HG03196 (cell line): ENCODE measurements around the gene ZP3.
A peak's percentile ranks its signal among the peaks of the same experiment; 100 is the strongest.
"Not testable (repeated sequence)": the region's sequence is repeated elsewhere in the genome, so short reads cannot be mapped to it uniquely, and the experiment has no call there.

ENCODE experiments used
- ATAC-seq: cut with Tn5 transposase; IDR thresholded peaks from one replicate; pipeline ENCODE4 v1.9.1; 2021; ENCODE audit not compliant: unreplicated experiment

Gene ZP3

DNA sequence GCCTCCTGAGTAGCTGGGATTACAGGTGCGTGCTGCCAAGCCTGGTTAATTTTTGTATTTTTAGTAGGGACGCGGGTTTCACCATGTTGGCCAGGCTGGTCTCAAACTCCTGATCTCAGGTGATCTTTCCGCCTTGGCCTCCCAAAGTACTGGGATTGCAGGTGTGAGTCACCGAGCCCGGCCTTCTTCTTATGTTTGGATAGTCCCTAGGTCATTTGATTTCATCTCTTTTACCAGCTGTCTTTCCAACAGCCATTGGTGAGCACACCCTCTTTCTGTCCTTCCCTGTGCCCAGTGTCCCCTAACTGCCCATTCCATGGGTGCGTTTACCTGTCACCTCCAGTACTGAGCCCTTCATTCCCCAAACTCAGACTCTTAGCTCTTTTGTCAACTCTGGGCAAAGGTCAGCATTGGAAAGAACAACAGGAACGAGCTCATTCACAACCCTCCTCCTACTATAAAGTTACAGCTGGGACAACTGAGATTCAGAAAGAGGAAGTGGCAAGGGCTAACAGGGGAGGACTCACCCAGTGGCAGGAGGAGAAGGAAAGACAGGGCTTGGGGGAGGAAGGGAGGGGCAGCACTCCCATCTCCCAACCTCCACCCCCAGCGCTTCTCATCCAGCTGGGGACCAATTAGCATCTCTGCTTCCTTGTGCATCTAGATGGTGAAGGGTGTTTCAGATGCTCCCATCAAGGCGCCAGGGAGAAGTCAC is 20.8 kb upstream of the ZP3 start:
- no peak for ATAC-seq

DNA sequence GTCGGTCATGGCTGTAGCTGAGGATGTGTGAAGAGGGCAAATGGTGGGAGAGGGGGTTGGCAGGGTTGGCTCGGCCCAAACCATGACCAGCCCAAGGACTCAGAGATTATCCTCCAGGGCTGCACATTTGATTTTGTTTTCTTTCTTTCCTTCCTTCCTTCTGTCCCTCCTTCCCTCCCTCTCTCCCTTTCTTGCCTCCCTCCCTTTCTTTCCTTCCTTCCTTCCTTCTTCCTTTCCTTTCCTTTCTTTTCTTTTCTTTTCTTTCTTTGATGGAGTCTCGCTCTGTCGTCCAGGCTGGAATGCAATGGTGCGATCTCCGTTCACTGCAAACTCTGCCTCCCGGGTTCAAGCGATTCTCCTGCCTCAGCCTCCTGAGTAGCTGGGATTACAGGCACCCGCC is 19.0 kb upstream of the ZP3 start:
- no peak for ATAC-seq

DNA sequence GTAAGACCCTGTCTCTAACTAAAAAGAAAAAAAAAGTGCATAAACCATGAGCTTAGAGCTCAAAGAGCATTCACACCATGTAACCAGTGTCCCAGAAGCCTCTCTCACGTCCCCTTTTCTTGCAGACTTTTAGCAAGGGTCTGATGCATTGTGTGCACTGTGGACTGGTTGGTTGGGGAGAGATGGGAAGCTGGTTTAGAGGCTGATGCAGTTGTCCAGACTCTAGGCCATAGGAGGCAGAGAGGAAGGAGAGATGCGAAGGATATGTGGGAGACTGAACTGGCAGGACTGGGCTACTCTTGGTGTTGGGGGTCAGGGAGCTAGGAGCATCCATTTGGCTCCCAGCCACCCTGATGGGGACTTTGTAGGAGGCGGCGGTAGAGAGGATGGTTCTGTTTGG is 17.0 kb upstream of the ZP3 start:
- no peak for ATAC-seq

DNA sequence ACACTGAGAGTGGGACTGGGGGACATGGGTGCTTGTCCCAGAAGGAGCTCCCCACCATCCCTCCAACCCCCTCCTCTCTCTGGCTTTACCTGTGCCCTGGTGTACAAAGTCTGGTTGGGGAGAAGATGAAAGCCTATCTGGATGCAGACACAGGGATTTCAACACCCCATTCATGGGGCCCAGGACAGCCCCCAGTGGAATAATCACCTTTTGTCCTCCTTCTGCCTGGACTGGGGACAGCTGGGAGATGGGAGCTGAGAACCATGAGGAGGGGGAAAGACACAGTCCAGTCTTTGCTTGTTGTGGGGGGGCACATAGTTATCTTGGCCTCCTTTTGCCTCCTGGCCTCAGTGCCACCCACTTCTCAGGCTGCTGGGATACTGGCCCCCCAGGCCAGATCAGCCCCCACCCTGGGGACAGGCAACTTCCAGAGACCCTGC is 16.6 kb upstream of the ZP3 start:
- no peak for ATAC-seq

DNA sequence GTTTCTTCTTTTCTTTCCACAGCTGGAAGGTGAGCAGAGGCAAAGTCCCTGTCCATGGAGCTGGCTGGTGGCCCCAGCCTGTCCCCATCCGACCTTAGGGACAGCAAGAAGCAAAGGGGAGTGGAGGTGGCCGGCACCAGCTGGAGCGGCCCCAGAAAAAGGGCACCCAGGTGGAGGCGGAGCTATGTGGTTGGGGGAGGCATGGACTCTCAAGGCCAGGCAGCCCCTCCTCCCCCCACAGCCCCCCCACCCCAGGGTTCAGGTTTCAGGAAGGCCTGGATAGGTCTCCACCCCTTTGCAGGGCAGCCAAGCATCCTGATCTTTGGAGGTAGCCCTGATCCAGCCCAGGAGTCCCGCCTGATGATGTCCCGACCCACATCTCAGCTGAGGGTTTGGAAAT is 15.2 kb upstream of the ZP3 start, which contains the start of gene SSC4D:
Gene SSC4D (minus strand): TSS at position 161 of the 400 bp plus-strand sequence. CDS start 5,258 bp downstream, outside the sequence.
- ATAC-seq = no peak

DNA sequence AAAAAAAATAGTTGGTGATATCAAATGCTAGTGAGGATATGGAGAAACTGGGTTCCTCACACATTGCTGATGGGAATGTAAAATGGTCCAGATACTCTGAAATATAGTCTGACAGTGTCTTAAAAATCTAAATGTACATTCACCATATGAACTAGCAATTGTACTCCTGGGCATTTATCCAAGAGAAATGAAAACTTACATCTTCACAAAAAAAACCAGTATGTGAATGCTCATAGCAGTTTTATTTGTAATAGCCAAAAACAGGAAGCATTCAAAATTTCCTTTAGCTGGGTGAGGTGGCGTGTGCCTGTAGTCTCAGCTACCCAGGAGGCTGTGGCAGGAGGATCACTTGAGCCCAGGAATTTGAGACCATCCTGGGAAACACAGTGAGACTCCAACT is 13.1 kb upstream of the ZP3 start:
- ATAC-seq = no peak

DNA sequence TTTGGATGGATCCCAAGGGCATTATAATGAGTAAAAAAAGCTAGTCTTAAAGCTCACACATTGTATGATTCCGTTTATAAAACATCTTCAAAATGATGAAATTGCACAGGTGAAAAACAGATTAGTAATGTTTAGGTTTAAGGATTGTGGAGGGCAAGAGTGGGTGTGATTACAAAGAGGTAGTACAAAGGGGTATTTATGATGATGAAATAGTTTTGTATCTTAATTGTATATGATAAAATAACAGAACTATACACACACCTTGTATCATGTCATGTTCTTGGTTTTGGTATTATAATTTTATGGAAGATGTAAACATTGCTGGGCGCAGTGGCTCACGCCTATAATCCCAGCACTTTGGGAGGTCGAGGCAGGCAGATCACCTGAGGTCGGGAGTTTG is 12.5 kb upstream of the ZP3 start:
- ATAC-seq = no peak

DNA sequence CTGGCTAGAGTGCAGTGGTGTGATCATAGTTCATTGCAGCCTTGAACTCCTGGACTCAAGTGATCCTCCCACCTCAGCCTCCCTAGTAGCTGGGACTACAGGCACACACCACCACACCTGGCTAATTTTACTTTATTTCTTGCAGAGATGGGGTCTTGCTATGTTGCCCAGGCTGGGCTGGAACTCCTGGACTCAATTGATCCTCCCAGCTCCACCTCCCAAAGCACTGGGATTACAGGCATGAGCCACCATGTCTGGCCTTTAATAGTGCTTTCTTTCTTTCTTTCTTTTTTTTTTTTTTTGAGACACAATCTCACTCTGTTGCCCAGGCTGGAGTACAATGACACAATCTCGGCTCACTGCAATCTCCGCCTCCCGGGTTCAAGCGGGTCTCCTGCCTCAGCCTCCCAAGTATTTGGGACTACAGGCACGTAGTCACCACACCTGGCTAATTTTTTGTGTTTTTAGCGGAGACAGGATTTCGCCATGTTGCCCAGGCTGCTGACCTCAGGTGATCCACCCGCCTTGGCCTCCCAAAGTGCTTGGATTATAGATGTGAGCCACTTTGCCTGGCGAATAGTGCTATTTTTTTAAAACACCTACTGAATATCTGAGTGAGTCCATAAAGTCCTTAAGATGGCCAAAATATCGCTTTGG is 7.0 kb upstream of the ZP3 start:
- not testable (repeated sequence) for ATAC-seq

DNA sequence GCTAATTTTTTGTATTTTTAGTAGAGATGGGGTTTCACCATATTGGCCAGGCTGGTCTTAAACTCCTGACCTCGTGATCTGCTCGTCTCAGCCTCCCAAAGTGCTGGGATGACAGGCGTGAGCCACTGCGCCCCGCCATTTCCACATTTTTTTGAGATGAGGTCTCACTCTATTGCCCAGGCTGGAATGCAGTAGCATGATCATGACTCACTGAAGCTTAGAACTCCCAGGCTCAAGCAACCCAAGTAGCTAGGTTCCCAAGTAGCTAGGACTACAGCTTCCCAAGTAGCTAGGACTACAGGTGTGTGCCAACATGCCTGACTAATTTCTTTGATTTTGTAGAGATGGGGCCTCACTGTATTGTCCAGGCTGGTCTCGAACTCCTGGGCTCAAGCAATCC is 3.7 kb upstream of the ZP3 start:
- not testable (repeated sequence) for ATAC-seq

DNA sequence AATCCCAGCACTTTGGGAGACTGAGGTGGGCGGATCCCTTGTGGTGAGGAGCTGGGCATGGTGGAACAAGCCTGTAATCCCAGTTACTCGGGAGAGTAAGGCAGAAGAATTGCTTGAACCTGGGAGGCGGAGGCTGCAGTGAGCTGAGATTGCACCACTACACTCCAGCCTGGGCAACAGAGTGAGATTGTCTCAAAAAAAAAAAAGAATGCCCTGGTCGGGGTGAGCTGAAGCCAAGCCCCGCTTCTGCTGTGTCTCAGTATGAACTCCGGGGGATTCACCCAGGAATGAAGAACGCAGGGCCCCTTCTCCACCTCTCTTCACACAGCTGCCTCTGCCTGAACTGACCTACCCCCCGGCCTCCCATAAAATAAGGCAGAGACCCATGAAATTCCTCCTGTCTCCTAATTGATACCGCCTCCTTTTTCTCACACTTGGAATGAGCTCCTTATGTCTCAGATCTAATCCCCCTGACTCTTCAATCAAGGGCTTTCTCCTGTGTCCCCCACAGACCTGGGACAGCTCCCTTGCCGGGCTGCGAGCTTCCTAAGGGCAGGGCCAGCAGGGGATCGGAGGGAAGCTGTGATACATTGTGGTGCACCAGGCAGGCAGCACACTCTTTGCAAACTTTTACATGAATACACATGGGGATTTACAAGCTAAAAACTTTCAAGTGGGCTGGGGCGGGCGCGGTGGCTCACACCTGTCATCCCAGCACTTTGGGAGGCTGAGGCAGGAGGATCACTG is 911 bp upstream of the ZP3 start:
- ATAC-seq = no peak

DNA sequence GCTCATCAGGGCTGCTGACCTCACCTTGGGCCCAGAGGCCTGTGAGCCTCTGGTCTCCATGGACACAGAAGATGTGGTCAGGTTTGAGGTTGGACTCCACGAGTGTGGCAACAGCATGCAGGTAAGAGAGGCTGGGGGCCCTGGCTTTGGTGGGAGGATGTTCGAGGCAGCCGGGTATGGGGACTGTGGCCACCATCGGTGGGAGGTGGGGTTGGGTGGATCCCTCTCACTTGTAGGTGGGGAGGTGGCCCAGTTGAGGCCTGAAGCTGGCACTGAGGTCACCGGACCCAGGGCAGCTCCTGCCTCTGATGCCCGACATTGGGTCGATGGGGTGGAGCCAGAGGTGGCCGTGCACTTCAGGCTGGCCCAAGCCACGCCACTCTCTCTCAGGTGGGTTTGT is 406 bp downstream of the ZP3 start:
- ATAC-seq = no peak

DNA sequence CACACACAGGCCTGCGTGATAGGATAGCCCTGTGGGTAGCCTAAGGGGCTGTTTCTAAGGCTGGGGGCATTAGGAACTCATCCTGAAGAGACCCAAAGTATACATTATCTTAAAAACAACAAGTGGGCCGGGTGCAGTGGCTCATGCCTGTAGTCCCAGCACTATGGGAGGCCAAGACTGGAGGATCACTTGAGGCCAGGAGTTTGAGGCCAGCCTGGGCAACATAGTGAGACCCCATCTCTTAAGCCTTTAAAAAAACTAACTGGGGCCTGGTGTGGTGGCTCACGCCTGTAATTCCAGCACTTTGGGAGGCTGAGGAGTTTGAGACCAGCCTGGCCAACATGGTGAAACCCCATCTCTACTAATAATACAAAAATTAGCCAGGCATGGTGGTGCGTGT is 808 bp downstream of the ZP3 start:
- ATAC-seq = not testable (repeated sequence)

DNA sequence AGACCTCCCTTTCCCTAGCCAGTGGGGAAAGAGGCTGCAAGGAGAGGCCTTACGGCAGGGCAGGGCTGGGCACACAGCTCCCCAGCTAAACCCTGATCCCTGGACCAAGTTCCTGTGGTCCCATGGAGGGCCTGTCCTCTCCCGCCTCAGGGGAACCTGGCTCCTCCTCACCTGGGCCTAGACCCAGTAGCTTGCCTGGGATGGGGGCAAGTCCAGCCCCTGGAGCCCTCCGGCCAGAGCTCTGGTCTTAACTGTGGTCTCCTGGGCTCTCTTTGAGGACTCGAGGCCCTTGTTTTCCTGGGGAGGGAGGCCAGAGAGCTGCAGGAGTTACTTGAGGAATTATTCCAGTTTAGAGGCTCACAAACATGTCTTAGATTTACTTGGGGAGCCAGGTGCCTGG is 1.5 kb downstream of the ZP3 start:
- ATAC-seq = no peak

DNA sequence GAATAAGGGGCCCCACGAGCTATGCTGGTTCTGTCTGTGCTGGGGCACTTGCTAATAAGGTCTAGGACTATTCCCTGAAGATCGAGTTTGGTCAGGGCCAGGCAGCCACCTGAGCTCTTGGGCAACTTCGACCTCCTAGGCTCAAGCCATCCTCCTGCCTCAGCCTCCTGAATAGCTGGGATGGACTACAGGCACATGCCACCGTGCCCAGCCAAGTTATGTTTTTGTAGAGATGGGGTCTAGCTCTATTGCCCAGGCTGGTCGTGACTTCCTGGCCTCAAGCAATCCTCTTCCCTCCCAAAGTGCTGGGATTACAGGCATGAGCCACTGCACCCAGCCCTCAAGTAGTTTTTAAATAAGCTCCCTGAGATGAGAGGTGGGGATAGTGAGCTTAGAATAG is 2.9 kb downstream of the ZP3 start:
- ATAC-seq = no peak

DNA sequence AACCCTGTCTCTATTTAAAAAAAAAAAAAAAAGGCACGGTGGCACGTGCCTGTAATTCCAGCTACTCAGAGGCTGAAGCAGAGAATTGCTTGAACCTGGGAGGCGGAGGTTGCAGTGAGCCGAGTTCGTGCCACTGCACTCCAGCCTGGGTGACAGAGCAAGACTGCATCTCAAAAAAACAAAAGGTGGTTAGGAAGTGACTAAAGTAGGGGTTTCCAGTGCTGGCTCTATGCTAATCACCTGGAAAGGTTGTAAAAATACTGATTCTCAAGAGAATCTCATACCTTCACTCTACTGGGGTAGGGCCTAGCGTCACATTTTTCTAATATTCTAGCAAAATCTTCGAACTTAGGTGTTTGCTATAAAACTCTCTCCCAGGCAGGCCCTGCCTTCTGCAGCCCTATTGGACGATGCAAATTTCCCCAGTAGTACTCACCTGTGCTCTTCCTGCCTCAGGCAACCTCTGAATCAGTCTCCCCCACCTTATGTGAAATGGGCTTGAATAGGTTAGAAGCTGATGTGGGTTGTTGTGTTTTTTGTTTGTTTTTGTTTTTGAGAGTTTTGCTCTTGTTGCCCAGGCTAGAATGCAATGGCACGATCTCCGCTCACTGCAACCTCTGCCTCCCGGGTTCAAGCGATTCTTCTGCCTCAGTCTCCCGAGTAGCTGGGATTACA is 3.5 kb downstream of the ZP3 start:
- no peak for ATAC-seq

DNA sequence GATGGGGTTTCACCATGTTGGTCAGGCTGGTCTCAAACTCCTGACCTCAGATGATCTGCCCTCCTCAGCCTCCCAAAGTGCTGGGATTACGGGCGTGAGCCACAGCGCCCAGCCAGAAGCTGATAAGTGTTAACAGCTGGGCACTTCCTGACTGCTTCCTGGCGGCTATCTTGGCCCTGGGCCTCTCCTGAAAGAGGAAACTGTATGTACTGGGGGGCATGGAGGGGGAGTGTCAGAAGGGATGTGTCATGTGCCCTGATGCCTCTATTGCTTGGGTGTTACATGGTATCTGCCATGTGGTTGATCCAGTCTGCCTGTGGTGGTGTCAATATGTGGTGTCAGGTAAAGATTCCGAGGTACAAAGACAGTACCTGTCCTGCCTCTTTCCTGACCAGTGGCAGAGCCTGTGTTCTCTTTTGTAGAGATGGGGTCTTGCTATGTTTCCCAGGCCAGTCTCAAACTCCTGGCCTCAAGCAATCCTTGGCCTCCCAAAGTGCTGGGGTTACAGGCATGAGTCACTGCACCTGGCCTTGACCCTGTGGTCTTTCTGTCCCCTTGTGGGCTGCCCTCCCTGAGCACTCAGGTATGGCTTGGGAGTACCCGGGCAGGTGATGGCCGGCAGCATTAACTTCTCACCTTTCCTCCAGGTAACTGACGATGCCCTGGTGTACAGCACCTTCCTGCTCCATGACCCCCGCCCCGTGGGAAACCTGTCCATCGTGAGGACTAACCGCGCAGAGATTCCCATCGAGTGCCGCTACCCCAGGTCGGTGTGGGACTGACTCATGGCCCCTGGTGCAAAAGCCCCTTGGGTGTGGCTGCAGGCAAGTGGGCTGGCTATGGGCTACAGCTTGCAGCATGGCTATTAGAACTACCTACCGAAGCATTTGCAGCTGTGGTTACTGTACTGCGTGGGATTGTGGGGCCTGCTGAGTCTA is 4.4 kb downstream of the ZP3 start:
- no peak for ATAC-seq

DNA sequence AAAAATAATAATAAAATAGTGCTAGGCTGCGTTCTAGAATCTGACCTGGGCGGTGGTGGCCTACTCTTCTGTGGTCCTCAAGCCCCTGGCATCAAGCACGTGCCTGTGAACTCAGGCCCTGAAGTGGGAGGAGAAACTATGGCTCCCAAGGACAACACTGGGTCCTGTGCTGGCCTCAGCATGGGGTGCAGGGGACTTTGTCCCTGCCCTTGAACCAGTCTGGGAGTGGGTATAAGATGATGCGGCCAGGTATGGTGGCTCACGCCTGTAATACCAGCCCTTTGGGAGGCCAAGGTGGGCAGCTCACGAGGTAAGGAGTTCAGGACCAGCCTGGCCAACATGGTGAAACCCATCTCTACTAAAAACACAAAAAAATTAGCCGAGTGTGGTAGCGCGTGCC is 5.5 kb downstream of the ZP3 start:
- ATAC-seq = no peak

DNA sequence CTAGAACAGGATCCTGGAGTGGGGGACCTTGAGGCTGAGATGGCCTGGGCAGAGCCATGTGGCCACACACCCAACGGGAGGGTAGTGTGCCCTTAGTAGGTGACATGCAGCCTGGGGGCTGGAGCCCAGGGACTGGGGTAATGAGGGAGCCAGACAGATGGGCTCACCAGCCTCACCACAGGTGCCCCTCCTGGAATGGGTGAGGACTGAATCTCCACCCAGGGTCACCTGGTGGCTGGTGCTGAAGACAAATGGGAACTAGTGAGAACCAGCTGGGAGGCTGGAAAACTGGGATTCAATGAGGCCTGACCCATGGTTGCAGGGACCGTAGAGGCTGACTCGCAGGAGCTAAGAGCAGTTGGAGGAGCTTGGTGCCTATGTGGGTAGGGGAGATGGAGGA is 6.1 kb downstream of the ZP3 start:
- no peak for ATAC-seq

DNA sequence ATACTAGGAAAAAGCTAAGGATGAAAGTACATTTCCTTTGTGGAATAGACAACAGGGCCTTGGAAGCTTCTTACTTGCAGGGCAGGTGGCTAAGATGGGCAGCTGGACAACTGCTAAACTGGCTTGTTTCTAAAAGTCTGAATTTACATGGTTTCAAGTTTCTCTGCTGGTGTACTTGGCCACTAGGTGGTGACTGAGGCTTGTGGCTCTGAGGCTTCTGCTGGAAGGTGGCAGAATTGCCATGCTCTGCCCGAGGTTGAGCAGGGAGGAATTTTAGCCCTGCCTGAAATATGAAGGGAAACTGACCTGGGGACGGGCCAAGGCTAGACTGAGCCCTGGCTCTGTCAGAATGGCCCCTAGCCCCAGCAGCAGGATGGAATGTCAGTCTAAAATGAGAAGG is 13.1 kb downstream of the ZP3 start:
- ATAC-seq = peak; percentile 52

DNA sequence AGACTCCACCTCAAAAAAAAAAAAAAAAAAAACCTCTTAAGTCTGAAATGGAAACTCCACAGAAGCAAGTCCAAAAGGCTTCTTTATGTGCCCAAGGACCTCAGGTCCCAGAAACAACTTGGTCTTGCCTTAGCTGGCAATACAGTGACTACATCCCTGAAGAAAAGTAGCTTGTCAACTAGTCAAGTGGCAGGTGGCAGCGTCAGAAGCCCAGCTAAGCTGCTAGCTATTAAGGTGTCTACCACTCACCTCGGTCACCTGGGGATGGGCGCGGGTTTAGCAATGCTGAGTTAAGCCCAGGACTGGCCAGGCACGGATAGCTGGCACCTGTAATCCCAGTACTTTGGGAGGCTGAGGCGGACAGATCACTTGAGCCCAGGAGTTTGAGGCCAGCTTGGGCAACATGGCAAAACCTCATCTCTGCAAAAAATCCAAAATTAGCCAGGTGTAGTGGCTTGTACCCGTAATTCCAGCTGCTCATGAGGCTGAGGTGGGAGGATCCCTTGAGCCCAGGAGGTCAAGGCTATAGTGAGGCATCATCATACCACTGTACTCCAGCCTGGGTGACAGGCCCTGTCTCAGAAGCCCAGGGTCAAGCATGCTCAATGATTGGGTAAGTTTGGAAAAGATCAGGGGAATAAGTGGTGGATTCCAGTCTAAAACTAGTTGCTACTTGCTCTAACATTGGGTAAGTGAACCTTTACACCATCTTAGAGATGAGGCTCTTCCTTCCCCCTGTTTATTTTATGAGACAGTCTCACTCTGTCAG is 14.6 kb downstream of the ZP3 start:
- not testable (repeated sequence) for ATAC-seq
